NOMO-1 treated with DMSO at 0.1 percent for 48 hours (cell line): Measurements from ENCODE around the gene PLPPR1.
"Not testable (repeated sequence)": the region's sequence is repeated elsewhere in the genome, so short reads cannot be mapped to it uniquely, and the experiment has no call there.

ENCODE experiments used
- DNase-seq: peaks from one replicate; lab custom pipeline; 2025; ENCODE audit not compliant: unreplicated experiment; lab: John Stamatoyannopoulos, UW

PLPPR1 gene

DNA sequence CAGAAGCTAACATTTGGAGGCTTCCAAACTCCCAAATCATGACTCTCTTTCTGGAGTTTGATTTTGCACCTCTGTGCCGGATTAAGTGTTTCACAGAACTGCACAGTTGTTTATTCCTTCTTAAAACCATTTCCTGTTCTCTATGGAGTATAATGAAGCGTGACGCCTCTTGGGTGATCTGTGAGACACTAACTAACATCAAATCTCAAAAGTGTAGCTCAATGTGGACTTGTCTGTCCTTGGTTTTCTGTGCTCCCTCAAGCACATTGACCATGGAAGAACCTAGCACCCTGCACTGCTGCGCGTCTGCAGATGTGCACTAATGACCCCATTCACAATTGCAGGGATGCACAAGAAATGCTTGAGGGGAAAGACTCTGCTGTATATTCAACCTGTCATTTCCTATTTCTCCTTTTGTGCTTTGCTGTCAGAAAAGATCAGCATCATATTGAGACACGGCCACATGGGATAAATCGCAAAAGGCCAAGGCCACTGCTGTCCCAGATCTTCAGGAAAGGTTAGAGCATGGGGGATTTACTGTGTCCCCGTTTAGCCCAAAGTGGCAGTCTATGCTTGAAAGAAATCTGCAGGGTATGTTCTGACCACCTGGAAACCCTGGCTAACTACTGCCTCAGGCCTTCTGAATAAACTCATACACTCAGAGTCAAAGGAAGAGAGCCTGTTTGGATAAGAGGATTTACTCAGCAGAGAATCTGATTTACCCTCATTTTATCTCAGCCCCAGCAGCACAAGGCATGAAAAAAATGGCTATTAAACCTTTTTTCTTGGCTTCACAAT lies 246.6 kb downstream of the PLPPR1 start:
- DNase-seq, result no peak

DNA sequence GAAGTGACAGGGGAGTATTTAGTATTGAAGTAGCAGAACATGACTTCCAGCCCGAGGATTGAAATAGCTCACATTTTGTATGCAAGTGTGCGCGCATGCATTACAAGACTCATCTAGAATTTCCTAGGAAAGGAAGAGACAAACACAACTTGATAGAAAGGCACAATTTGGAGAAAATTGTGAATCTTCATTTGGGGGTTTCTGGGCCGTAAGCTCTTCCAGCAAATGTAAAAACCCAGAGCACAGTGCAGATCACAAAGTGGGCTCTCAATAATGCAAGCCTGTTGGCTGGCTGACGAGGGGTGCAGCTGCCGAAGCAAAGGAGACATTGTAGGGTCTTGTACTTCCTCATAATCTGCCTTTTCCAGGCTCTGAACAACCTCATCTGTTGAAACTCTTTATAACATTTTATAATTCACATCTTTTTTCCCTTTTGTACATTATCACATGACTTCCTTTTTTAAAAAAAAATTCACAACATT lies 247.3 kb downstream of the PLPPR1 start:
- no peak for DNase-seq

DNA sequence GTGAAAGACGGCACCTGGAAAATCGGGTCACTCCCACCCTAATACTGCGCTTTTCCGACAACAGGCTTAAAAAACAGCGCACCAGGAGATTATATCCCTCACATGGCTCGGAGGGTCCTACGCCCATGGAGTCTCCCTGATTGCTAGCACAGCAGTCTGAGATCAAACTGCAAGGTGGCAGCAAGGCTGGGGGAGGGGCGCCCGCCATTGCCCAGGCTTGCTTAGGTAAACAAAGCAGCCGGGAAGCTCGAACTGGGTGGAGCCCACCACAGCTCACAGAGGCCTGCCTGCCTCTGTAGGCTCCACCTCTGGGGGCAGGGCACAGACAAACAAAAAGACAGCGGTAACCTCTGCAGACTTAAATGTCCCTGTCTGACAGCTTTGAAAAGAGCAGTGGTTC lies 262.5 kb downstream of the PLPPR1 start:
- not testable (repeated sequence) for DNase-seq

DNA sequence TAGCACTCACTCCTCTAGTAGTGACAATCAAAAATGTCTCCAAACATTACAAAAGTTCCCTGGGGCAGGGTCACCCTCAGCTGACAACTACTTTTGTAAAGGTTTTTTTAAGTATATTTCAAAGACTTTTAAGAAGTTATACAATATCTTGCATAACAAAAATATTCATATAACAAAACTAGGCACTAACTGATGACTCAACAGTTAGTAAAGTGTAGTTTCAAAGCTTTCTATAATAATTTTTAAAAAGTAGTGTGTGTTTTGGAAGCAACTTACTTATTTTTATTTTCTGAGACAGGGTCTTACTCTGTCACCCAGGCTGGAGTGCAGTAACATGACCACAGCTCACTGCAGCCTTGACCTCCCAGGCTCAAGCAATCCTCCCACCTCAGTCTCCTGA lies 271.4 kb downstream of the PLPPR1 start:
- DNase-seq, result no peak

DNA sequence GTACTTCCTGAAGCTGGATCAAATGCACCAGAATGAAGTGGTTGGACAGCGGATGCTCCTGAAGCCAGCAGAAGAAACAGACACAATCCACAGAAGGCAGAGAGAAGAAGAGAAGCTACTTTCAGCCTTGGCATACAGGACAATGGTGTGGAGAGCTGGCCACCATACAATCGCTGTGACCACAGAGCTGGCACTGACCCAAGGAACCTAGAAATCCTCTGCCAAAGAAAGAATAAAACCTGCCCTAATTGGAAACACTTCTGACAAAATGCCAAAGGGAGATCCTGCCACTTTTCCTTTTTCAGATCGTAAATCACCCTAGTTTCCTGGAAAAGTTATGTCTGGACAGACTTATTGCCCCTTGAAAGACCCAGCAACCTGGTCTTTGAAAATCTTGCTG lies 278.5 kb downstream of the PLPPR1 start:
- no peak for DNase-seq

DNA sequence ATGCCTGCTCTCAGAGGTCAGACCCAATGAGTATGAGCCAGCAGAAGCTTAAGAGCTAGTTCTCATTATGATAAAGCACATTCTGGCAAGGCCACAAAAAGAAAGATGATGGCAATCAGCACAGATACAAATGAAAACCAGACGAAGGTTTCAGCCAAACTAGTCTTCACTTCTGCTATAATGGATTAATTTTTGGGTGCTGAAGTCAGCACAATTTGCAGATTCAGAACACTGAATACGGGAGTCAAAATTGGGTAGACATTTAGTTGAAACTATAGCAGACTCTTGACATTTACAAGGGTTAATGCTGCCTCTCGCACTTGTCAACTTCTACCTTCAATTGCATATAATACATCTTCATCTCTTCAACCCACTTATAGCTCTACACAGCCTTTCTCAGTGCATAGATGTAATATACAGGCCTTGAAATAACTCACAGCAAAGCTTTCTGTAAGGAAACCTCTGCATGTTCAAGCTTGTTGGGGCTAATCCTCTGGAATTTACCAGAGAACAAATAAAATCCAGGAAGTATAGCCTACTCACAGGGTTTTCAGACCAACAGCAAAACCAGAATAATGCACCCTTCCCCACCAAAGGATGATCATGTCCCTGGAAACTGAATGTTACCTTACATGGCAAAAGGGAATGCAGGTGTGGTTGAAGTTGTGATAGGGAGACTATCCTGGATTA lies 279.1 kb downstream of the PLPPR1 start:
- DNase-seq, result no peak

DNA sequence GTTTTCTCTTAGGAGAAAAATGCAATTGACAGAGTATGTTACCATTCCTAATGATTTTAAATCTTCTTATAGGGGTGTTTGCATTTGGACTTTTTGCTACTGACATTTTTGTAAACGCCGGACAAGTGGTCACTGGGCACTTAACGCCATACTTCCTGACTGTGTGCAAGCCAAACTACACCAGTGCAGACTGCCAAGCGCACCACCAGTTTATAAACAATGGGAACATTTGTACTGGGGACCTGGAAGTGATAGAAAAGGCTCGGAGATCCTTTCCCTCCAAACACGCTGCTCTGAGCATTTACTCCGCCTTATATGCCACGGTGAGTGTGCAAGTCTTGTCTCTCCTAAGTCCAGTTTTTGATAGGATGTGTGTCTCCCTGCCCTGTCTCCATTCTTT lies 280.6 kb downstream of the PLPPR1 start:
- DNase-seq, result no peak

DNA sequence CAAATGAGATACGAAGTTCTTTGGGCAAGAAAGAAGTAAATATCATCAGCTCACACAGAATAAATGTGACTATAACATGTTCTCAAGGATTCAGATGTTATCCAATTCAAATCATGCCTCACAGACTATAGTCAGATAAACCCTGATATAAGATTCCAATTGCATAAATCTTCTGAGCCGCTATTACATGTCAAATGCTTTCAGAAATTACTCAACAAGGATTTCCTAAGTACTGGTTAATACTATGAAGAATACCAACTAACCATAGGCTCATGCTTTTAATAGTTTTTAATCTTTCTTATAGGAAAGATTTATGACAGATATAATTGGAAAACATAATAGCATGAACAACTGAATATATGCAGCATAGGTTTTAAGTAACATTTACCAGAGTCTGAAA lies 282.7 kb downstream of the PLPPR1 start:
- no peak for DNase-seq

DNA sequence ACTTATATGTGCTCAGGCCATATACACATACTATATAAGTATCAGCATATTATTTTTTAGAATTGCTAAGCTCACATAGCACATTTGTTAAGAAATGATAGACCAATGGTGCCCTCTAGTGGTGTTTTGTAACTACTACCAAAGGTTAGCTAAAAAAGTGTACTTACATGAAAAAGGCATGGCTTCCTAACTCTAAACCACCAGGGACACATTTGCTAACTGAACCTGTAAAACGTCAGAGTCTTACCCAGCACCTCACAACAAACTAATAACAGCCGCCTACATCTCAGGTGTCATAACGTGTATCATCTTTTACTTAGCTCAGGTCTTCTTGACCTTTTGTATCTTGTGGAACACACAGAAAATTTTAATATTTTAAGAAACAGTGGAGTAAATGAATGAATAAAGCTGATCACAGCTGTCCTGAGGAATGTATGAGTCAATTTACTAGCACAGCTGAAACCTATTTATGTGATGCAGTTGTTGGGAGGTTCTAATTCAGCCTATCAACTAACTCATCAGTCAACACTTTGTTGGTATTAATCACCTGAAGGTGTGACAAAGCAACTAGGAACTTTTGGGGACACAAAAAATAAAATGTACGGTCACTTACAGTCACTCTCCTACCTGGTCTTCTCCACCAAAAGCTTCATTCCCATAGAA lies 283.4 kb downstream of the PLPPR1 start:
- peak; percentile 69 for DNase-seq

DNA sequence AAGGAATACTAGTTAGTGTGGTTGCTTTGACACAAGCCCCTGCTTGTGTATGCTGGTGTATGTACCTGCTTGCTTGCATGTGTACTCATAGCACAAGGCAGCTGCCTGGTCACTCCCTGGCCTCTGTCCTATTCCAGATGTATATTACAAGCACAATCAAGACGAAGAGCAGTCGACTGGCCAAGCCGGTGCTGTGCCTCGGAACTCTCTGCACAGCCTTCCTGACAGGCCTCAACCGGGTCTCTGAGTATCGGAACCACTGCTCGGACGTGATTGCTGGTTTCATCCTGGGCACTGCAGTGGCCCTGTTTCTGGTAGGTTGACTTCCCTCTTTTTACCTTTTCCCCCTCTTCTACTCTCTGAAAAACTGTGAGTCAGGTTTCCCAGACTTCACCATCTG lies 284.1 kb downstream of the PLPPR1 start:
- DNase-seq, result no peak

DNA sequence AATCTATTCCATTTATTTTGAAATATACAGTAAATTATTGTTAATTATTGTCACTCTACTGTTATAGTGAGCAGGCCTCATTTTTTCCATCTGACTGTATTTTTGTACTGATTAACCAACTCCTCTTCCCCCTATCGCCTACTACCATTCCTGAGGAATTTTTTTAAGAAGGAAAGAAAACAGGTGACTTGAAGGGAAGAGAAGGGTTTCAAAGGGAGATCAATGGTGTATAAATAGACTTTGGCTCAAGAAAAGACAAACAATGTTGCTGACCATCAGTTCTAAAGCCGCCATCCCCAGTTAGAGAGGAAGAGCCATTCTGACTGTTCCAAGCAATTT lies 286.6 kb downstream of the PLPPR1 start:
- no peak for DNase-seq

DNA sequence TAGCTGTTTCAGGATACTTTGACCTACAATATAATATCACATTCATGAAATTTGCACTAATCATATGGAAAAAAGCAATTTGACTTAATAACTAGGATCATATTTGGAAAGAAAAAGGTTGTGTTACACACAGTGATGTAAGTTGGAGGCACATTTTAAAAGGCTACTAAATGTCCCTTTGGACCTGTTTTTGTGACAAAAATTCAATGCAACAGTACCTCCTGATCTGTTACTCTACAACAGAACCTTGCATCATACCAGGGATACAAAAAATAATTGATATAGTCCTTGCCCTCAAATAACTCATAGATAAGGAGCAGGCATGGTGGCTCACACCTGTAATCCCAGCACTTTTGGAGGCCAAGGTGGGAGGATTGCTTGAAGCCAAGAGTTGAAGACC lies 289.2 kb downstream of the PLPPR1 start:
- no peak for DNase-seq

DNA sequence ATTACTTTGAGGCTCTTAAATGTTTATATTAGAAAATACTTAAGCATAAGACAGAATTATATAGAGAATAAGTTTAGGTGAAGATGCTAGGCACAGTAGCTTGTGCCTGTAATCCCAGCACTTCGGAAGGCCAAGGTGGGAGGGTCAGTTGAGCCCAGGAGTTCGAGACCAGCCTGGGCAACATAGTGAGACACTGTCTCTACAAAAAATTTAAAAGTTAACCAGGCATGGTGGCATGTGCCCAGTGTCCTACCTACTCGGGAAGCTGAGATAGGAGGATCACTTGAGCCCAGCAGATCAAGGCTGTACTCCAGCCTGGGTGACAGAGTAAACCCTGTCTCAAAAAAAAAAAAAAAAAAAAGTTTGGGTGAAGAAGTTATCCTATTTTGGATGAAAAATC lies 294.6 kb downstream of the PLPPR1 start:
- DNase-seq, result no peak

DNA sequence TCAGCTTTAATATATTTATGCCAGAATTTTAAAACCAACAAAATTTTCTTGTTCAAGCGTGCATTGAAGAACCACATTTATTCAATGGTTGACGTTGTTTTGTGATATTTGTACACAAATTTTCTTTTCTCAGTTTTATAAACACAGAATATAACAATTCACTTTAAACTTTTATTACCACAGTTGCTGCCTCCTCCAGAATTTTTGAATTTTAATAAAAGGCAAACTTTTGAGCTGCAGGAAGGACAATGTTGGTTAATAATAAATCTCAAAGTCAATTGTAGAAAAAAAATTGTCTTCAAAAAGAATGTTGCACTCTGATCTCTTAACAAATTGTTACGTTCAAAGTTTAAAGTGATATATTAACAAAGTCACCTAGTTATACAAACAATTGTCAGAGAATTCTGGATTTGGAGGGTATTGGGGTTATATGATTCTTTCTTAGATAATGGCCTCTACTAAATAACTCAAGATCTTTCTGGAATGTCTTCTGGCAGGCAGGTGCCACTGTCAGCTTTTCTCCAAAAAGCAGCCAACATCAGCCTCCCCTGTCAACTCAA lies 295.8 kb downstream of the PLPPR1 start:
- no peak for DNase-seq

DNA sequence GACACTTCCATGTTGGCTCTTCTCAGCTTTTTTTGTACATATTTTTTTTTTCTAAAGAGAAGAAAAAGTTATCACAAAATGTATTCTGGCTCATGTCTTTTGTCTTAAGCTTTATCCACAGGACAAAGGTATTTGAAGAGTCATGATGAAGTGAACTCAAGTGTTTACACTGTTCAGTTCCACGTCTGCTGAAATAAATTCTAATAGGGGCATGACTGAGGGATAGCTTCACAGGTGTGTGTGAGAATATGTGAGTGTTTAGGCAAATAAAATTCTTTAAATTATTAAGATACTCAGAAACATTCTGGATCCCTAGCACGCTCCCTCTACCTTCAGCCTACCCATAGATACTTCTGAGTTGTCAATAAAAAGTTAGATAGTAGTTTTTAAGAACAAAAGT lies 296.5 kb downstream of the PLPPR1 start:
- DNase-seq, result no peak

DNA sequence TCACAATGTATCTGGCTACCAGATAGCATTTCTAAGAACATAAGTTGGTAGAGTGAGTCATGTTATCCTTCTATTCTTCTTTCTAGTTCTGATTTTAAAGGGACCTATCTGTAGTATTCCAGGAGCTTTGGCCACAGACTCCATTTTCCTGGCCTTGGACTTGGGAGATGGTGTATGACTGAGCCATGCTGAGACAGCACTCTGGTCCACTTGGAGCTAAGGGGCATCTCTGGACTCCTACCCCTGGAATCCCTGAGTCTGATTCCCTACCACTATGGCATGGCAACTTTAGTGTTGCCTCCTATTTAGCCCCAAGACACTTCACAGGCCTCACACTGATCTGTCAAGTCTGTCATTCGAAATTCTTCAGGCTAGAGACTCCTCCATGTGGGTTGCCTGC lies 297.5 kb downstream of the PLPPR1 start:
- DNase-seq, result no peak

DNA sequence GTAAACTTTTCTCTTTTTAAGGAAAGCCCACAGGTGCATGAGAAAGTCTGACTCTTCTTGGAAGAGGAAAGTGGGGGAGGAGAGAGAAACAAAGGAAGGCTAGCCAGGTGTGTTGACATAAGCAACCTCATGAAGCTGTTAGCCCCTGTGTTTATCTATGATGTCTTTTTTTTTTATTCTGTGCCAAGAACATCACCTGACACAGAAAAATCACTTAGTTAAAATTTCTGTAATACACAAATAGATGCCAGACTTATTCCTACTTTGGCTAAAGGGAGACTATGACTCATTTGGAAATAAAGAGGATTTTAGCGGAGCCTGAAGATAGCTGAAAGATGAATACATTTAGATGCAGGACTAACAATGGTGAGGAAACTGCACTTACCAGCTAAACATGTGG lies 298.0 kb downstream of the PLPPR1 start:
- DNase-seq, result no peak

DNA sequence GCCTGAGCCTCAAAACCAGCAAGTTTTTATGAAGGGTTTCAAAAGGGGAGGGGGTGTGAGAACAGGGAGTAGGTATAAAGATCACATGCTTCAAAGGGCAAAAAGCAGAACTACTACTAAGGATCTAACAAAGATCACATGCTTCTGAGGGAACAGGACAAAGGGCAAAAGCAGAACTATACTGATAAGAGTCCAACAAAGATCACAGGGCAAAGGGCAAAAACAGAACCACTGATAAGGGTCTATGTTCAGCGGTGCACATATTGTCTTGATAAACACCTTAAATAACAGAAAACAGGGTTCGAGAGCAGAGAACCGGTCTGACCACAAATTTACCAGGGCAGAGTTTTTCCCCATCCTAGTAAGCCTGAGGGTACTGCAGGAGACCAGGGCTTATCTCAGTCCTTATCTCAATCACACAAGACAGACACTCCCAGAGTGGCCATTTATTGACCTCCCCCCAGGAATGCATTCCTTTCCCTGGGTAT lies 298.9 kb downstream of the PLPPR1 start:
- DNase-seq, result not testable (repeated sequence)

DNA sequence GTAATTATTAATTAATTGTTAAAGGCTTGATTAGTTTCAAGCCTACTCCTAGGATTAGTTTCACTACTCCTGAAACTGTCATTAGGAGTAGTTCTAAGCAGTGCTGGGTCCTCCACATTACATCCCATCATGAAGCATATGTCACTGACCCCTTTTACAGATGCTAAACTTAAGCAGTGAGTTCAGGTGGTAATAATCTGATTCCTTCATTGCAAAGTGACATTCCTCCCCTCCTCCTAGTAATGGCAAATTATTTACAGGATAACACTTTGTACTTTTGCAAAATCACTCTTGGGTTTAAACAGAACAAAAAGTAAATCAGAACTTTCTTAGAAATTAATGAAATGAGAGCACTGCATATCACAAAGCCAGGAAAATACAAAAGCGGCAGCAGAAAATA lies 303.8 kb downstream of the PLPPR1 start:
- no peak for DNase-seq

DNA sequence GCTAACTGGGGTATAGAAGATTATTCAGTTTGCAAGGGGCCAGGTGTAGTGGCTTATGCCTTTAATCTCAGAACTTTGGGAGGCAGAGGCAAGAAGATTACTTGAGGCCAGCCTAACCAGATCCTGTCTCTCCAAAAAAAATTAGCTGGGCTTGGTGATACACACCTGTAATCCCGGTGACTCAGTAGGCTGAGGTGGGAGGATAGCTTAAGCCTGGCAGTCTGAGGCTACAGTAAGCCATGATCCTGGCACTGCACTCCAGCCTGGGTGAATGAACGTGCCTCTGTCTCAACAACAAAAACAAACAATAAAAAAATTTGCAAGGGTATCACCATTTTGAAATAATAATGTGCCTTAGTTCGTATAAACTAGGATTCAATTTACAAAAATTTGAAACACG lies 305.0 kb downstream of the PLPPR1 start:
- DNase-seq, result no peak

DNA sequence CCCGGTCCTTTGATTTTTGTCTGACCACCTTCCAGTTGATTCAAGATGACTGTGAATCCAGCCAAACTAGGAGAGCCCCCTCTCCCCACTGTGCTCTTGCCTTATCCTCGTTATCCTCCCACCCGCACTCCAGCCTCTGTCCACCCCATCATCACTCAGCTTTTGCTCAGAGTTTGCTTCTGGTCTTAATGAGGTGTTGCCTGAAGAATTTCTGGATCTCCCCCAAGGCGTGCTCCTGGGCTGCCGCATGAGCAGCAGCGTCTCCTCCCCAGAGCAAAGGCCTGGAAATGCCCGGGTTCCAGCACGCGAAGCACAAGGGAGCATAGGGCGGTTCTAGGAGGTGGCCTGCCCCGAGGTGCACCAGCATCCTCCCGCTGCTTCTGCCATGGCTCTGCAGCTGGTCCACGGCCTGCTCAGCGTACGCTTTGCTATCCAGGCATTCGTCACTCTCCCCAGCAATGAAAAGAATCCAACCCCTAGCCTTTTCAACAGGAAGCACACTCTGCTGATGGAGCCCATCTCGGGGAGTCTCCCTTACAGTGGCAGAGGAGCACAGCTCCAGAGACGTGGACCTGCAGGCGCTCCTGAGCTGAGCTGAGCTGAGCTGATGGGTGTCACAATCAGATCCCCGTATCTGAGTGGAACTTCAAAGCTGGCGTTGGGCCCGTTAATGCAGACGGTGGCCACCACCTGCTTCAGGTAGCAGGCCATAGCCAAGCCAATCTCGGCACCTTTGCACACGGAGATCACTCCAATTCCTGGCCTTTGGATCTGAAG lies 305.6 kb downstream of the PLPPR1 start:
- DNase-seq, result no peak
